Ramos (cell line): ENCODE measurements around the gene VWC2.

ENCODE experiments used
- in situ Hi-C: fragments of 300-500 bp; cut with MboI; formaldehyde crosslinking; loops from one replicate; pipeline ENCODE4 v1.14.3; 2022; ENCODE audit warnings: low sequenced_read_pairs; ENCODE audit not compliant: unreplicated experiment

The VWC2 gene

DNA sequence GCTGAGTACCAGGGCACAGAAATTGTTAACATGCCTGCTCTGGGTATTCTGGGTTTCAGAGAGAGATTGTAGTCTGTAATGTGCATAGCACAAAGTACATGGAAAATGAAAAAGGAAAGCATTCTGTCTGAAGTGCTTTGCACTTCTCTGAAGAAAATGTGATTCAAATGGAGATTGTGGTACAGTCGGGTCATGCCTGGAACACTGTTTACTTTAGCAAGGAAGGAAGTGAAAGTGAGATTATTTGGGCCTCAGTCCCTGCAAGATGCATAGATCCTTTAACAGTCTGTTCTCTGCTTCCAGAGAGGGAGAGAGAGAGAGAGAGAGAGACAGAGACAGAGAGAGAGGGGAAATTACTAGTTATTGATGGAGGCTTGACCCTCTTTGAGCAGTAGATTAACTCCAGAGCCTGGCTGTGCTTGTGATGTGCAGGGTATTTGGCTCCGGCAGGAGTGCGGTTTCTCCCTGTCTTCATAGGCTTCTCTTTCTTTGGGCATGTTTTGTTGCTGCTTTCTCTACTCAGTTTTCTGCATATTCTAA, 5.4 kb downstream of the VWC2 start:
- in situ Hi-C loops, result loop anchor here (25.0 kb wide), 2 partner anchors 442 to 792 kb away; no protein-coding TSS in a partner anchor

DNA sequence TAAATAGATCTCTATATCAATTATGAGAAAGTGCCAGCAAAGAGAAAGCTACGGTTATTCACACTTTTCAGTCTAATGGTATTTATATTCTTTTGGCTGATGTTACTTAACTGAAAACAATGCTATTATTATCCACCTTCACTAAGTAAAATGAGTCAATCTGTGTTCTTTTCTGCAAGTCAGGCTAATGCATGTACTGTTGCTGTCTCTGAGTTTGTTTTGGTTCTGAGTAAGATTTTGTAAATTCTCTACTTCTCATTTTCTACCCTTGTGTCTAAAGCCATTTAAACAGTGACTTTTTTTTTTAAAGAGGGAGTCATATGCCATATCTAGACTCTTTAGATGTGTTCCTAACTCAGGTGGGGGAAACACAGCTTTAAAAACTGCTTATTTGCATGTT, 7.5 kb downstream of the VWC2 start:
- in situ Hi-C loops, result loop anchor here (25.0 kb wide), 2 partner anchors 444 to 794 kb away; no protein-coding TSS in a partner anchor

DNA sequence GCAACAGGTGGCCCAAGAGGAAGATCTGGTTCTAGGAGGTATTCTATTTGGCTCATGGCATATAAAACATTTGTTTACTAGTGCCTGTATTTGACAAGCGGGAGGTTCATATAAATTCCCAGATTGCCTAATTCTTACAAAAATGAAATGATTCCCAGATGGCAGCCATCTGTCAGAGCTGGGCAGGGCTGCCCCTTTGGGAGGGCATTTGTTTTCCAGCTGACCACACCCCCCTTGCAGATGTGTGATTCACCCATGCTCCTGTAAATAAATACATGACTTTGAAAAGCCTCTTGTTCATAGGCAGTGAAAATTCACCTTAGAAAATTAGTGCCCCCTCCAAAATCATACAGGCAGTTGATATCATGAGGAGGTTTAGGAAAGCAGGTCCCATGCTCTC, 8.6 kb downstream of the VWC2 start:
- in situ Hi-C loops, result loop anchor here (25.0 kb wide), 2 partner anchors 445 to 795 kb away; no protein-coding TSS in a partner anchor

DNA sequence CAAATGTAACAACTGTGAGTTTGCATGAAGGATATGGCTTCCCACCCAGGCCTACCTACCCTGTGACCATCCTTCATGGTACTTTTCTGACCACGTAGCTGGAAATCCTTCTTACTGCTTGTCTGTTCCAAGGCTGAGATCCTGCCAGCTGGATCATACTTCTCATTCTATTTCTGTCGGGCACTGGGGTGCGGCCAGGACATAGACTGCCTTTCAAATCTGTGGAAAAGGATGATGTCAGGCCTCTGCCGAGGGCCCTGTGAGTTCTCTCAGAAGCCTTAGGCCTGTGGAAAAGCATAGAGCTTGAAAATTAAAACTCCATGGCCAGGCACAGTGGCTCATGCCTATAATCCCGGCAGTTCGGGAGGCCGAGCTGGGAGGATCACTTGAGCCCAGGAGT, 10.0 kb downstream of the VWC2 start:
- in situ Hi-C loops, result loop anchor here (25.0 kb wide), 2 partner anchors 446 to 796 kb away; no protein-coding TSS in a partner anchor

DNA sequence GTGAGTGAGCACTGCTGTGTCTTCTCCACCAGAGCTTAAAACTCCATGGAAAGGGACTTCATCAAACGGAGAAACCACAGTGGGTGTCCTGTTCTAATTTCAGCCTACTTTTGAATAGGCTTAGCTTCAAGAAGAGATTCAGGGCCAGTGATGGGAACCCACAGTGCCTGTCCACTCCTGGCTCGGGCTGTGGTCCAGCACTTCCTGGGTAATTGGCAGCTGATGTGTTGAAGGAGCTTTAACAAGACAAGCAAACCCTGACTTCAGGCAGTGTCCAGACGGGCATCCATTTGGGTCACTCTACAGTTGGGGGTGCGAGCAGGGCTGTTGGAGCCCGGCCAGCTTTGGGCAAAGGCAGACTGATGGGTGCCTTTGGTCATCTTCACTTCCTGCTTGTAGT, 14.5 kb downstream of the VWC2 start:
- in situ Hi-C loops, result loop anchor here (25.0 kb wide), 2 partner anchors 451 to 801 kb away; no protein-coding TSS in a partner anchor

DNA sequence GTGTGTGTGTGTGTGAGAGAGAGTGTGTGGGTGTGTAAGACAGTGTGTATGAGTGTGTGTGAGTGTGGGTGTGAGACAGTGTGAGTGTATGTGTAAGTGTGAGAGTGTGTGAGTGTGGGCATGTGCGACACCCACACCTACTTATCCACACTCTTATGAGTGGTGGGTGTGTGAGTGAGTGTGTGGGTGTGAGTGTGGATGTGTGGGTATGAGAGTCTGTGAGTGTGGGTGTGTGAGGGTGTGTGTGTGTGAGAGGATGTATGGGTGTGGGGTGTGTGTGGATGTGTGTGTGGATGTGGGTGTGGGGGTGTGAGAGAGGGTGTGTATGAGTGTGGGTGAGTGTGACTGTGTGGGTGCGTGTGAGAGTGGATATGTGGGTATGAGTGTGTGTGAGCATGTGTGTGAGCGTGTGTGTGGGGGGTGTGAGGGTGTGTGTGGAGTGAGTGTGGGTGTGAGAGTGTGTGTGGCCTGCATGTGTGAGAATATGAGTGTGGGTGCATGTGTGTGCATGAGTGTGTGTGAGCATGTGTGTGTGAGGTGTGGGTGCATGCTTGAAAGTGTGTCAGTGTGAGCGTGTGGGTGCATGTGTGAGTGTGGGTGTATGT, 15.1 kb downstream of the VWC2 start:
- in situ Hi-C loops, result loop anchor here (25.0 kb wide), 2 partner anchors 451 to 801 kb away; no protein-coding TSS in a partner anchor

DNA sequence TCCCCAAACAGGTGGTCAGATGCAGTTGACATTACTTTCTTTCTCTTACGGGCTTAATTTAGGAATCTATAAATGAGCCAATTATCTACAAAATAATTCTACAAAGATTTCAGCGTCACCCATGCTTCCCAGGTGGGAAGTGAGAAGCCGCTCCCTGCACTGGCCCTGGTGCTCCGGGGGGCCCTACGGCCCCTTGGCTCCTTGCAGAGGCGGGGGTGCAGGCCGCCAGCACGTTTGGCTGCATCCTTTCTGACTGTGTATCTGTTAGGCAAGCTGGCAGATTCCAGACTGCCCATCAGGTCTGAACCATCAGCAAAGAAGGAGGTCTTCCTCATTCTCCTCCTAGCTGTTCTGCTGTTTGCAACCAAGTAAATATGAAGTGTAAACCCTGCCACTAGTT, 16.3 kb downstream of the VWC2 start:
- in situ Hi-C loops, result loop anchor here (25.0 kb wide), 2 partner anchors 452 to 802 kb away; no protein-coding TSS in a partner anchor

DNA sequence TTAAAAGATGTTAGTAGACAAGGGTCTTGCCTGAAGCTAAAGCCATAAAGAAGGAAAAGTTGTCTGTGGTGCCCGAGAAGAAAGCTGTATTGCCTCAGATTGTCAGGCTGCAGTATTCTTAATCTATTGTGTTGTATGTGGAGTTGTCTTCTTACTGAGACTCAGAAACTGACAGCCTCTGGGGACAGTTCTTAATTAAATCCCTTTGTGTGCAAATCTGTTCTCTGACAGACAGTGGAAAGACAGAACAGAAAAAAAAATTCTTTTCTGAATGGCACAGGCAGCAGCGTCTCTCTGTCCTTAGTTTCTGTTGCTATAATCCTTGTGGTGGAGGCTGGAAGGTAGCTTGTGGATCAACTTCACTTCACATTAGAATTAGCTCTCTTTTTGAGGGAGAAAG, 16.8 kb downstream of the VWC2 start:
- in situ Hi-C loops, result loop anchor here (25.0 kb wide), 2 partner anchors 453 to 803 kb away; no protein-coding TSS in a partner anchor

DNA sequence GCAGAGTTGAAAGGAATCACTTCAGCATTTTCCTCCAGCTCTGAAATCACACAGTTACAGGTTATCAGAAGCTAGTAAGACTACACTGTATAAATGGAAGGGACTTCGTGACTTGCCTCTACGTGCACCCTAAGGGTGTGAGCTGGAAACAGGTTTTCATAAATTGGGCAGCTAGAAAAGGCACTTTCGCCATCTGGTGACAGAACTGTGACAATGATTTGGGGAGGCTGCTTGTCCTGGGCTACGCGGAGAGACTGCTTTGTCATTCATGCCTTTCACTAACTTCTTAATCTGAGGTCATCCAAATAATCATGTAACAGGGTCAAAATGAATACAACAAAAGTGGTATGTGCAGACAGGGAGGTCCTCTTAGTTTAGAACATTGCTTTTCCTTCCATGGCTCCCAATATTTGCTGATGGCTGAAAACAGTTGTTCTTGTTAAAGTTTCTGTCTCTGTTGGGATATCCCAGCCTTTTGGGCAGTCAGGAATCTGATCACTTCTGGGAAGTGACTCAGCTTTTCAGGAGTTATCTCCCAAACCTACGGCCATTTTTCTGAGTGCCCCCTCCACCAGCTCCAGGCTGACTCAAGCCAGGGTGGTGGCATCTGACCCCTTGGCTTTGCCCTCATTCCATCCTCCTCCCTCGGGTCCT, 17.8 kb downstream of the VWC2 start:
- in situ Hi-C loops, result loop anchor here (25.0 kb wide), 2 partner anchors 454 to 804 kb away; no protein-coding TSS in a partner anchor

DNA sequence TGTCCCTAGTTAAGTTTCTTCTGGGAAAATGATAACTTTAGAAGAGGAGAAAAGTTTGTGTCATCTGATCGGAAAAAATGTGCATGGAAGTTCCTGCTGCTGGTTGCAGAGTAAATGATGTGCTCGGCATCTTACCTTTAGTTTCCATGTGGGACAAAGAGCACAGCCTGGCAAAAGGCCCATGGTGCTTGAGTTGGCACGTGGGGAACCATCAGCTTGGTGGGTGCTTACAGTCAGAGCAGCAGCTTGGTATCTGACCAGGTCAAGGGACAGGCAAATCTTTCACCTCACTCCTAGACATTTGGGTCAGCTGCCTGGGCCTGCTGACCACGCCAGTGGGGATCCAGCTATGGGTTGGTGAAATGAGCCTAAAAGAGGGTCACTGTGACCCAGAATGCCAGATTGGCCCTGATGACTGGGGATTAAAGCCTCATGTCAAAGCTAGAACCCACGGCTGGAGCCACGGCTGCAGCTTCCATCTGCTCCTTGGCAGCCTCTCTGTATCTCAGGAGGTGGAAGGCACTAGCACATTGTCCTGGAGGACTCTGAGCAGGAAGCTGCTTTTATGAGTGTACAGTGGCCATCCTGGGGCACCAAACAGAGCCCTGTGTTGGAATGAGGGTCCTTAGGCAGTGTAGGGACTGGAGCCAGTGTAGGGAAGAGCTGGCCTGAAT, 24.7 kb downstream of the VWC2 start:
- in situ Hi-C loops, result loop anchor here (25.0 kb wide), 2 partner anchors 461 to 811 kb away; no protein-coding TSS in a partner anchor

DNA sequence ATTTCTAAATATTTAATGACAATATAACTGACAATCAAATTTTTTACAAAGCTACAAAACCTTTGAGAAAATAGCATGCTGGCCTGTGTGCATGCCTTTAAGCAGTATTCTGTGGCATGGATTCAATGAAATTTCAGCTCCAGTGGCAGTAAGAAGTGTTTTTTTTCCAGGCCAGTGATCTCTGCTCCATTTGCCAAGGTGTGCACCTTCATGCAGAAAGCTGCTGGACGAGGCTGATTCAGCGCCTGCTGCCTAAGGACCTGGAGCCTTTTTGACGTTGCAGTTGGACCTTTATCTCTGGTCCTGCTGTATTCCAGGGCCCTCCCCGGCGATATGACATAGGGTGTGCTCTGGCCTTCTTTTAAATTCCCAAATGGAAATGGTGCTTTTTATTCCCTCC, 26.6 kb downstream of the VWC2 start:
- in situ Hi-C loops, result no loop called here

DNA sequence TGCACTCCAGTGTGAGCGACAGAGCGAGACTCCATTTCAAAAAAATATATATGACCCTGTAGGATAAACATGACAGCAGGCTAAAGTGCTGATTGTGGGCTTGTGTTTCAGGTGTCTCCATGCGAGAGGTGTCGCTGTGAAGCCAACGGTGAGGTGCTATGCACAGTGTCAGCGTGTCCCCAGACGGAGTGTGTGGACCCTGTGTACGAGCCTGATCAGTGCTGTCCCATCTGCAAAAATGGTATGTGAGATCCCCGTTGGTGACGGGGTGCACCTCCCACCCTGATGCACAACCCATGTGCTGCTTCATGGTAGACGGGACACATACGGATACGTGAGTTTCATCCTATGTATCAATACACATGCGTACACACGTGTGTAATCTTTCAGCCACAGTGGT, 29.2 kb downstream of the VWC2 start:
- in situ Hi-C loops, result no loop called here

DNA sequence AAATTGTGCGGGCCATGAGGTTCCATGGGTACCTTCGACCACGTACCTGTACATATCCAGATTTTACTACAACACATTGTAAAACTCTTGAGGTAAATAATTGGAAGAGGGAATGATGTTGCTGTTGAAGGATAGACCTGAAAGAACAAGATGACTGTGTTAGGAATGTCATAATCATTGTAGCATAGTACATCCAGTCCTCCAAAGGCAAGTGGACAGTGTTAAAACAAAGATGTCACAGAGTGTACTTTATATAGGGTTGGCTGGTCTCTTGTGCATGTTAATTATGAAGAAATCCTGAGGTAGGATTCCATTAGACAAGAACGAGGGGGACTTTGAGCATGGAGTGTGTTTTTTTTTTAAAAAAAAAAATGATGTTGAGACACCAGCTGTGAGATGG, 30.4 kb downstream of the VWC2 start:
- in situ Hi-C loops, result no loop called here

DNA sequence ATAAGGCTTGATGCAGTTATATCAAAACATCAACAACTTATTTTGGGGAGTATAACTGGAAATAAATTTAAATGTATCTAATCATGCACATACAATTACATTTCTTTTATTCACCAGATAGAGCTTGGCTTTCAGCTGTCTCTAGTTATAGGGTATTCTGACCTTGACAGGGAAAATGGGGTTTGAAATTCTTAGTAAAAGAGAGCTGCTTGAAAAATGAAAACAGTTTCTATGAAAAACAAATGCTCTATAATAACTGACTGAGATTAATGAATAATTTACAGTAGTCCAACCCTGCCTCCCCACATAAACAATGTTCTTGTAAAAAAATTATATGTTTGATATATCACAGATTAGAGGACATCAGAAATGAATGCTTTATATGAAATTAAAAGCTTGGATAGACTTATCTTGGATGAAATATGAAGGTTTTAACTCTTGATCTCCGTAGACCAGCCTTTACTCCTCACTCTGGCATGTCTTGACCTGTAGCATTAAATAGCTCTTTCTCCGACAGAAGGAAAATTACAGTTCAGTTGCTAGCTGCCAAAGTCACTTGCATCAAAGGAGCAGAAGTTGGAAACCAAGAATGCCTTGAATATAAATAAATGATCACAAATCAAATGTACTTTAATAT, 32.1 kb downstream of the VWC2 start:
- in situ Hi-C loops, result no loop called here

DNA sequence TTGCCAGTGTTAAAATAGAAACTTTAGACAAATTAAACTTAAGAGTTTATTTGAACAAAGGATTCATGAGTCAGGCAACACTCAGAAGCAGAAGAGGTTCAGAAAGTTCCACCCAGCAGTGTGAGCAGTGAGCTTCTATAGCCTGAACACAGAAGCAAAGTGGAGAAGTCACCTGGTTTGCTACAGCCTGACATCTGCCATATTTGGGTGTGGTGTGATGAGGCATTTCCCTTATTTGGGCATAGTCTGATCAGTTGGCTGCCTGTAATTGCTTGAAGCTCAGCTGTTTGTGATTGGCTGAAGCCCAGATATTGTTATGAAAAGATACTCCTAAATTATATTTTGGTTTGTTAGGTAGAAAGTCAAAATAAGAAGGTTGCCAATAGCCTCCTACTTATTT, 39.1 kb downstream of the VWC2 start:
- in situ Hi-C loops, result no loop called here

DNA sequence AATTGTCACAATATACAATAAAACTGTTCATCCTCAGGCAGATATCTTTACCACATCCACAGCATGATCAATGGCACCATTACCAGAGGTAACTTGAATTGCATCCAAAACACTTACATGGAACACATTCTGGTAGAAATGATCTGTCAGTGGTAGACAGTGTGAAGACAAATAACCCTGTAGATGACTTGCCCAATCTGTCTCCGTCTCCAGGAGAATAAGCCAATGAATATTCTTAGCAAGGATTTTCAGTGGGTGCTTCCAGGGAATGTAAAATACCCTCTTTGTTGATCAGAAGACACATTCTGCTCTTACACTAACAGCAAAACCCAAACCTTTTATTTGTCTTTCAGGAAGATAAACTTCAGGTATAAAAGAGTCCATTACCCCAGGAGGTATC, 43.8 kb downstream of the VWC2 start:
- in situ Hi-C loops, result no loop called here

DNA sequence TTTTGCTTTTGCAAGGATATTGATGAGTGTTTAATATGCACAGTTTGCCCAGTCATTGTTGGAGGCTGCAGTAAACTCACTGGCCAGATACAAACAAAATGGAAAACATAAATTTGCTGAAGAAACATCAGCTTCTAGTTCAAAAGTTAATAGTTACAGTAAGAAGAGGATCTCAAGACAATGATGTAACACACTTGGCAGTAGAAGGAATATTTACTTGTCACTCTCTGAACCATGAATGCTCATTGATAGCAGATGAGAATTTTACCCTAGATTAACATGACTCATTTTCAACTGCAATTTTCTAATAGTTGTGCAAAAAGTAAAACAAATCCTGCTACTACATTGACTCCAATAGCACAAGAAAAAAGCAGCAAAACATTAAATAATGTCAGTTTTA, 47.7 kb downstream of the VWC2 start:
- in situ Hi-C loops, result no loop called here

DNA sequence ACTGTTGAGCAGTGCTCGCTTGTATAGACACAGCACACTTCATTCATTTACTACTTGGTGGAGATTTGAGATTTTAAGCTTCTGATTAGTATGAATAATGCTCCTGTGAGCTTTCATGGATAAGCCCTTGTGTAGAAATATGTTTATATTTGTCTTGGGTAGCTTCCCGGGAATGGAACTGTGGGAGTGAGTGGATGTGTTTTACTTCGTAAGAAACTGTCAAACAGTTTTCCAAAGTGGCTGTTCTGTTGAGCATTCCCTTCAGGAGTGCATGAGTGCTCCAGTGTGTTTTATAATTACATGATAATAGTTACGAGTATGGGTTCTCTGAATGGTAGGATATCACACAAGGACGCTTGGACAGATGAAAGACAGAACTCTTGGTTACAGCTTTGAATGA, 49.4 kb downstream of the VWC2 start:
- in situ Hi-C loops, result no loop called here

DNA sequence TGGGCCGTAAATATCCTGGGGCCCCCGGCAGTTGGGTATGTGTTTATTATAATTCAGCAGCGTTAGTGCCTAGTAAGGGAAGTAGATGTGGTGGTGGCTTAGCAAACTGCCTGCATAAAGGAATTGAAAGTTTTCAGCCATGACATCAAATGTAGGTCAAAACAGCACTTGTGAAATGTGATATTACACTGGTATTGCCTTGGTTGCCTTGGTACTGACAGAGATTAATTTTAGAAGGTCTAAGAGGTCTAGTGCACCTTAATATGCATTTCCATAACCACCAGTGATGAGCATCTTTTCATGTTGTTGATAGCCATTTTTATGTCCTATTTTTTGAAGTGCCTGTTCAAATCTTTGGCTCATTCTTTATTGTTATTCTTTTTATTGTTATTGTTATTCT, 50.1 kb downstream of the VWC2 start:
- in situ Hi-C loops, result no loop called here
